ENCODE data around the gene IRAK1.

DNA sequence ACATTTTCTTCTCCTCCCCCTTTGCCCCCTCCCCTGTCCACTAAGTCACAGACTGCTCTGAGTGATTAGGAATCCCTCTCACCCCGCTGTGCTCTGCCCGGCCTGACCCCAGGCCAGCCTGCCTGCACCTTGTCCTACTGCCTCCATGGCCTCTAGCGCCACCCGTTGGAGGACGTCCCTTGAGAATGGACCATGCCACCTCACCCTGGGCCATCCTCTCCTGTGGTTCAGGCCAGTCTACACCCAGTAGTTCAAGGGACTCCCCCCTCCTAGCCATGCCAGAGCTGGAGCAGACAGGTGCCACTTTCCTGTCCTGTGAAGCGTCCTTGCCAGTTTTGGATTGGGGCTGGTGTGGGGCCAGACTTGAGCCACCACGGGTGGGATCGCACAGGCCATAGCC lies 9.7 kb upstream of the IRAK1 start:
- no peak for TF ChIP-seq POLR2A (IDR thresholded peaks at IDR 0.05)
- no peak for TF ChIP-seq CTCF (IDR thresholded peaks at IDR 0.05)
- no peak for TF ChIP-seq POLR2AphosphoS5 (IDR thresholded peaks at IDR 0.05)
